Stimulated activated CD8-positive, alpha-beta memory T cell treated with anti-CD3 and anti-CD28 coated beads, Interleukin-15, amount 100 ng/mL, for 4 hours (primary cell): ENCODE results near the gene BOD1L1.

ENCODE experiments used
- DNase-seq, 2 donors: peaks; one replicate each; pipeline ENCODE4 v3.0.0-alpha.2; 2020; ENCODE audit warnings: low read depth in 2 of 2

BOD1L1 gene

GRCh38 chr4:13558881-13559280, 68.6 kb downstream of the BOD1L1 start:
- DNase-seq = no peak

- DNase-seq = no peak
Observed at GRCh38 chr4:13555325-13555724, 72.2 kb downstream of the BOD1L1 start.

GRCh38 chr4:13553081-13553480, 74.4 kb downstream of the BOD1L1 start:
- no peak for DNase-seq

- DNase-seq = peak; percentile 53 to 66
Observed at GRCh38 chr4:13548984-13549546, 78.5 kb downstream of the BOD1L1 start.

GRCh38 chr4:13548059-13548983, 79.2 kb downstream of the BOD1L1 start:
- DNase-seq = no peak

GRCh38 chr4:13547485-13548041, 80.0 kb downstream of the BOD1L1 start:
- DNase-seq = no peak

GRCh38 chr4:13546941-13547484, 80.5 kb downstream of the BOD1L1 start:
- no peak for DNase-seq

GRCh38 chr4:13546142-13546940, 81.2 kb downstream of the BOD1L1 start:
- DNase-seq = no peak

- DNase-seq = no peak
Observed at GRCh38 chr4:13545394-13545808, 82.1 kb downstream of the BOD1L1 start.

GRCh38 chr4:13544606-13545393, 82.7 kb downstream of the BOD1L1 start:
- no peak for DNase-seq

GRCh38 chr4:13543839-13544605, 83.5 kb downstream of the BOD1L1 start, which contains the start of gene NKX3-2:
TSS of gene NKX3-2 (minus strand) at chr4:13544508. CDS start at chr4:13544414, 94 bp downstream.
- DNase-seq = no peak

- DNase-seq = no peak
Observed at GRCh38 chr4:13543032-13543838, 84.3 kb downstream of the BOD1L1 start.

- no peak for DNase-seq
Observed at GRCh38 chr4:13542577-13543031, 84.9 kb downstream of the BOD1L1 start.

- no peak for DNase-seq
Observed at GRCh38 chr4:13541720-13542576, 85.6 kb downstream of the BOD1L1 start.

- no peak for DNase-seq
Observed at GRCh38 chr4:13541176-13541604, 86.3 kb downstream of the BOD1L1 start.

GRCh38 chr4:13540446-13541175, 86.9 kb downstream of the BOD1L1 start:
- no peak for DNase-seq
